ENCODE results near the gene RPS27A. TPM values are rescaled to one million over a fixed set of nuclear protein-coding genes. Genes with fewer than 3 reads are reported as not detected.
"Not testable (repeated sequence)": the region's sequence is repeated elsewhere in the genome, so short reads cannot be mapped to it uniquely, and the experiment has no call there.

The RPS27A gene
- total RNA-seq, 1 experiment from 2014 or later = 853 TPM

DNA sequence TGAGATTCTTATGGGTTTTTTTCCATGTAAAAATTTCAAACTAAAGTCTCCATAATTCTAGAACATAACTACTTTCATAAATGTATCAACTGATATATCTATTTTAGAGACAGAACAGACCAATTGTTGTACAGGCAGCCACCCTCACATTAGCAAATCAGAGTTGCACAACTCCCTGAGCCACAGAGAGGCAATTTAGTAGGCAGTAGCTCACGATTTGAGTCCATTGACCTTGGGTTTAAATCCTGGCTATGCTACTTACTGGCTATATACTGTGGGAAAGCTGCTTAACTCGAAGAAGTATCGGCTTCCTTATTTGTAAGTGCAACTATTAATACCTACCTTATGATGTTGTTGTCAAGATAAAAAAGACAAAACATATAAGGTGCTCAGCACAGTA lies 20.3 kb downstream of the RPS27A start:
- ChIA-PET POLR2A (no interaction called here), CTCF (no interaction called here)
- in situ Hi-C loops (cut with HindIII; ENCODE audit: low pct_unique_long_range_greater_than_20kb, low sequenced_read_pairs) (no loop called here), intact Hi-C loops (cut with micrococcal nuclease; ENCODE audit: unreplicated experiment) (no loop called here)
- Histone ChIP-seq H3K27me3 (ENCODE audit: control insufficient read depth, insufficient read depth, low read length) (no peaks in the 10 kb centered on the region), H3K36me3 (ENCODE audit: control insufficient read depth, insufficient read depth, low read length) (peaks cover 9% of the 10 kb centered on the region; the same call in 1 of the 2 replicates), H3K9me3 (ENCODE audit: control insufficient read depth, insufficient read depth, low read depth, low read length) (no peaks in the 10 kb centered on the region), H3K4me3 (ENCODE audit: low read depth in 2 of 2, low read length in 2 of 2) (no peak overlapping the region), H3K27ac (ENCODE audit: low read length) (no peak overlapping the region), H3K4me1 (ENCODE audit: control insufficient read depth, insufficient read depth, low read length) (no peaks in the 10 kb centered on the region)
- DNase-seq (ENCODE audit: low read depth, low spot score) = no peak
- no peak for ATAC-seq
- TF ChIP-seq POLR2AphosphoS5 (IDR thresholded peaks at IDR 0.05; ENCODE audit: low read depth, low read length) (no peak), SIN3A (IDR thresholded peaks at IDR 0.05; ENCODE audit: borderline replicate concordance, insufficient read depth, low read depth, low read length) (no peak), TCF7L2 (IDR thresholded peaks at IDR 0.05; ENCODE audit: low read depth, low read length) (no peak)
- TF ChIP-seq, protein P1, sequence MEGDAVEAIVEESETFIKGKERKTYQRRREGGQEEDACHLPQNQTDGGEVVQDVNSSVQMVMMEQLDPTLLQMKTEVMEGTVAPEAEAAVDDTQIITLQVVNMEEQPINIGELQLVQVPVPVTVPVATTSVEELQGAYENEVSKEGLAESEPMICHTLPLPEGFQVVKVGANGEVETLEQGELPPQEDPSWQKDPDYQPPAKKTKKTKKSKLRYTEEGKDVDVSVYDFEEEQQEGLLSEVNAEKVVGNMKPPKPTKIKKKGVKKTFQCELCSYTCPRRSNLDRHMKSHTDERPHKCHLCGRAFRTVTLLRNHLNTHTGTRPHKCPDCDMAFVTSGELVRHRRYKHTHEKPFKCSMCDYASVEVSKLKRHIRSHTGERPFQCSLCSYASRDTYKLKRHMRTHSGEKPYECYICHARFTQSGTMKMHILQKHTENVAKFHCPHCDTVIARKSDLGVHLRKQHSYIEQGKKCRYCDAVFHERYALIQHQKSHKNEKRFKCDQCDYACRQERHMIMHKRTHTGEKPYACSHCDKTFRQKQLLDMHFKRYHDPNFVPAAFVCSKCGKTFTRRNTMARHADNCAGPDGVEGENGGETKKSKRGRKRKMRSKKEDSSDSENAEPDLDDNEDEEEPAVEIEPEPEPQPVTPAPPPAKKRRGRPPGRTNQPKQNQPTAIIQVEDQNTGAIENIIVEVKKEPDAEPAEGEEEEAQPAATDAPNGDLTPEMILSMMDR (IDR thresholded peaks at IDR 0.05) = no peak
- TF ChIP-seq, protein P2, sequence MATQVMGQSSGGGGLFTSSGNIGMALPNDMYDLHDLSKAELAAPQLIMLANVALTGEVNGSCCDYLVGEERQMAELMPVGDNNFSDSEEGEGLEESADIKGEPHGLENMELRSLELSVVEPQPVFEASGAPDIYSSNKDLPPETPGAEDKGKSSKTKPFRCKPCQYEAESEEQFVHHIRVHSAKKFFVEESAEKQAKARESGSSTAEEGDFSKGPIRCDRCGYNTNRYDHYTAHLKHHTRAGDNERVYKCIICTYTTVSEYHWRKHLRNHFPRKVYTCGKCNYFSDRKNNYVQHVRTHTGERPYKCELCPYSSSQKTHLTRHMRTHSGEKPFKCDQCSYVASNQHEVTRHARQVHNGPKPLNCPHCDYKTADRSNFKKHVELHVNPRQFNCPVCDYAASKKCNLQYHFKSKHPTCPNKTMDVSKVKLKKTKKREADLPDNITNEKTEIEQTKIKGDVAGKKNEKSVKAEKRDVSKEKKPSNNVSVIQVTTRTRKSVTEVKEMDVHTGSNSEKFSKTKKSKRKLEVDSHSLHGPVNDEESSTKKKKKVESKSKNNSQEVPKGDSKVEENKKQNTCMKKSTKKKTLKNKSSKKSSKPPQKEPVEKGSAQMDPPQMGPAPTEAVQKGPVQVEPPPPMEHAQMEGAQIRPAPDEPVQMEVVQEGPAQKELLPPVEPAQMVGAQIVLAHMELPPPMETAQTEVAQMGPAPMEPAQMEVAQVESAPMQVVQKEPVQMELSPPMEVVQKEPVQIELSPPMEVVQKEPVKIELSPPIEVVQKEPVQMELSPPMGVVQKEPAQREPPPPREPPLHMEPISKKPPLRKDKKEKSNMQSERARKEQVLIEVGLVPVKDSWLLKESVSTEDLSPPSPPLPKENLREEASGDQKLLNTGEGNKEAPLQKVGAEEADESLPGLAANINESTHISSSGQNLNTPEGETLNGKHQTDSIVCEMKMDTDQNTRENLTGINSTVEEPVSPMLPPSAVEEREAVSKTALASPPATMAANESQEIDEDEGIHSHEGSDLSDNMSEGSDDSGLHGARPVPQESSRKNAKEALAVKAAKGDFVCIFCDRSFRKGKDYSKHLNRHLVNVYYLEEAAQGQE (IDR thresholded peaks at IDR 0.05; ENCODE audit: insufficient read depth in 1 of 2, low read depth in 2 of 2, low read length in 1 of 2) = no peak
- BruUV-seq (replicated peaks) = no TSS peak

DNA sequence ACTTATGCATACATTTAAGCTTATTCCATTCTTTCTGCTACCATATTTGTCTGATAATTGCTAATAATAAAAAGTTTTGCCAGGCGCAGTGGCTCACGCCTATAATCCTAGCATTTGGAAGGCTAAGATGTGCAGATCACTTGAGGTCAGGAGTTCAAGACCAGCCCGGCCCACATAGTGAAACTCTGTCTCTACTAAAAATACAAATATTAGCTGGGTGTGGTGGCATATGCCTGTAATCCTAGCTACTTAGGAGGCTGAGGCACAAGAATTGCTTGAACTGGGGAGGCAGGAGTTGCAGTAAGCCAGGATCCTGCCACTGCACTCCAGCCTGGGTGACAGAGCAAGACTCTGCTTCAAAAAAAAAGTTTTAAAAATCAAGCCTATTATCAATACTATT lies 27.1 kb downstream of the RPS27A start:
- DNase-seq (ENCODE audit: low read depth, low spot score); ATAC-seq; H3K27me3 ChIP-seq (ENCODE audit: control insufficient read depth, insufficient read depth, low read length); in situ Hi-C loops (cut with HindIII; ENCODE audit: low pct_unique_long_range_greater_than_20kb, low sequenced_read_pairs); H3K27ac ChIP-seq (ENCODE audit: low read length); intact Hi-C loops (cut with micrococcal nuclease; ENCODE audit: unreplicated experiment); H3K4me3 ChIP-seq (ENCODE audit: low read depth in 2 of 2, low read length in 2 of 2); BruUV-seq (replicated peaks); H3K9me3 ChIP-seq (ENCODE audit: control insufficient read depth, insufficient read depth, low read depth, low read length); CTCF ChIA-PET; H3K4me1 ChIP-seq (ENCODE audit: control insufficient read depth, insufficient read depth, low read length): not testable (repeated sequence)
- peaks cover 11% of the 10 kb centered on the region; the same call in 1 of the 2 replicates for H3K36me3 ChIP-seq (ENCODE audit: control insufficient read depth, insufficient read depth, low read length)
- POLR2A ChIA-PET = interaction anchor here (0.6 kb wide), 2 partner anchors 218 to 247 kb away, joined by 5 to 9 read pairs; no protein-coding TSS in a partner anchor

DNA sequence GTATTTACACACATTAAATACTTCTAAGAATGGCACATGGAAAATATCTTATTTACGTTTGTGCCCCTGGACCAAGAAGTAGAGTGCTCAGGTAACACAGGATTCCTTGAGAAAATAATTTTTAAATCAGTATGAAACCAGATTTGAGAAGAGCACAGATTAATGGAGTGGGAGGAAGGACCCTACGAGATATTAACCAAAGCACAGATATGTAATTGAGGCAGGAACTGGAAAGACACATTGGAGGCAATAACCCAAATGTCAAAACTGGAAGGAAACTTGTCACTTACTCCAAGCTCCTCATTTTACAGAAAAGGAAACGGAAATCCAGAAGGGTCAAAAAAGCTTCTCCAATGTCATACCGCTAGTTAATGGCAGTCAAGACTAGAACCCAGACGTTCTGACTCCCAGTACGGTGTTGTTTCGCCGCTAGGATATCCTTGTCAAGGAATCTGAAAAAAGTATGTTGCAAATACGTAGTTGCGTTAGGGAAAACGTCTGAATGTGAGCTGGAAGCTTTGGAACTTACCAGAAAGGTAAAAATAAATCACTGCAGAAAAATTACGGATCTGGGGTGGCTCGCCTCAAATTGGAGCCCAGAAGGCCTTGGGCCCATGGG lies 35.9 kb downstream of the RPS27A start:
- Histone ChIP-seq H3K27ac (ENCODE audit: low read length) (peak overlapping the region; percentile 99), H3K4me1 (ENCODE audit: control insufficient read depth, insufficient read depth, low read length) (peaks cover 9% of the 10 kb centered on the region; the same call in 1 of the 2 replicates), H3K36me3 (ENCODE audit: control insufficient read depth, insufficient read depth, low read length) (peaks cover 4% of the 10 kb centered on the region), H3K9me3 (ENCODE audit: control insufficient read depth, insufficient read depth, low read depth, low read length) (no peaks in the 10 kb centered on the region), H3K27me3 (ENCODE audit: control insufficient read depth, insufficient read depth, low read length) (no peaks in the 10 kb centered on the region), H3K4me3 (ENCODE audit: low read depth in 2 of 2, low read length in 2 of 2) (peak overlapping the region; percentile 89 to 95)
- ChIA-PET CTCF (no interaction called here), POLR2A (interaction anchor here (0.6 kb wide), 2 partner anchors 12 to 31 kb away, joined by 3 read pairs; no protein-coding TSS in a partner anchor)
- no peak for DNase-seq (ENCODE audit: low read depth, low spot score)
- TSS peak; percentile 97 for BruUV-seq (replicated peaks)
- intact Hi-C loops (cut with micrococcal nuclease; ENCODE audit: unreplicated experiment) (no loop called here), in situ Hi-C loops (cut with HindIII; ENCODE audit: low pct_unique_long_range_greater_than_20kb, low sequenced_read_pairs) (no loop called here)
- TF ChIP-seq TCF7L2 (IDR thresholded peaks at IDR 0.05; ENCODE audit: low read depth, low read length) (no peak), SIN3A (IDR thresholded peaks at IDR 0.05; ENCODE audit: borderline replicate concordance, insufficient read depth, low read depth, low read length) (no peak), POLR2AphosphoS5 (IDR thresholded peaks at IDR 0.05; ENCODE audit: low read depth, low read length) (no peak)
- TF ChIP-seq, protein P2 (IDR thresholded peaks at IDR 0.05; ENCODE audit: insufficient read depth in 1 of 2, low read depth in 2 of 2, low read length in 1 of 2) = no peak
- TF ChIP-seq, protein P1 (IDR thresholded peaks at IDR 0.05) = no peak
- no peak for ATAC-seq
